ENCODE data around the gene CCBE1. TPM values are rescaled to one million over a fixed set of nuclear protein-coding genes. Genes with fewer than 3 reads are reported as not detected.

Gene CCBE1
- total and polyA plus RNA-seq, 12 donors: 4.8 to 56.8 (median 26.4) TPM

DNA sequence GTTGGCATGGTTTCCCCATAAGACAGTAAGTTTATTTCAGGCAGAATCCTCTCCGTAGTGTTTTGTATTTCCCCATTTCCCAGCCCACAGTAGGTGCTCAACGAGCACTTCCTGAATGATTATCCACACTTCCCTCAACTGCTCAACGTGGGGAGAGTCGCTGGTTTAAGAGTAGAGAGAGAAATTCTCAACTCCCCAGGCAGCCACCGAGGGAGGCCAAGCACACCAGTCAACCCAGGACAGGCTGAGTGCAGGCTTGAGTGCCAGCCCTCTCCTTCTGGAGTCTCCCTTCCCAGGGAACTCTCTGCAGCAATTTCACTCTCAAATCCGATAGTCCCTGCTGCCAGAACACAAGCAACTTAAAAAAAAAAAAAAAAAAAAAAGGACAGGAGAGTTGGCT, 246.2 kb downstream of the CCBE1 start:
- Histone ChIP-seq H3K4me1 (replicated peaks in 1 of 2) (no peaks in the 10 kb centered on the region), H3K9me3 (replicated peaks in 1 of 3) (no peaks in the 10 kb centered on the region), H3K4me3 (no peak overlapping the region), H3K36me3 (replicated peaks in 1 of 2) (no peaks in the 10 kb centered on the region), H3K27ac (no peak overlapping the region), H3K27me3 (no peaks in the 10 kb centered on the region)
- TF ChIP-seq POLR2A (IDR thresholded peaks at IDR 0.05) (no peak), CTCF (IDR thresholded peaks at IDR 0.05) (no peak)
- intact Hi-C loops (cut with DNase I): loop anchor here in 1 of 2 donors (10.0 kb wide), 1 partner anchor 374 kb away; no protein-coding TSS in a partner anchor
- peak in 1 of 7 donors; percentile 21 for DNase-seq
- WGBS, 4 donors: 60 to 81% (median 67%) methylated on average over 5 to 6 of the region's 6 CpGs

DNA sequence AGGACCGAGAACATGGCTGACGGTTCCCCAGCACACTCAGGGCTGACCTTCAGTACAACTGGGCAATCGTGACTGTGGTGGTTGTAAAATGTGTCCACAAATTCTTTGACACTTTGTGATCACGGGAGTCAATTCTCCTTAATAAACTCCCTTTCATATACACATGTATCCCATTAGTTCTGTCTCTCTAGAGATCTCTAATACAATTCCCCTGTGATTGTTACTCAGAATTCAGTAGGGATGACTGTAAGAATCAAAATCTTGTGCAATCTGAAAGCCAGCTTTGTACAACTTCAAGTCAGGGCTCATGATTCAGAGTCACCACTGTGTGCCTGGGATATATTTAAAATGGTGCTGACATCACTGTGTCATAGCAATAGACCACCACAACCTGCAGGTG, 248.7 kb downstream of the CCBE1 start:
- no peaks in the 10 kb centered on the region for H3K9me3 ChIP-seq (replicated peaks in 1 of 3)
- H3K27me3 ChIP-seq: no peaks in the 10 kb centered on the region
- no peaks in the 10 kb centered on the region for H3K4me1 ChIP-seq (replicated peaks in 1 of 2)
- intact Hi-C loops (cut with DNase I): no loop called here
- no peak for DNase-seq
- H3K4me3 ChIP-seq: no peak overlapping the region
- no peak for TF ChIP-seq CTCF (IDR thresholded peaks at IDR 0.05)
- no peak for TF ChIP-seq POLR2A (IDR thresholded peaks at IDR 0.05)
- H3K27ac ChIP-seq: no peak overlapping the region
- H3K36me3 ChIP-seq (replicated peaks in 1 of 2): no peaks in the 10 kb centered on the region
- 81 to 92% (median 85%) methylated on average over 4 of the region's 4 CpGs for WGBS, 4 donors

DNA sequence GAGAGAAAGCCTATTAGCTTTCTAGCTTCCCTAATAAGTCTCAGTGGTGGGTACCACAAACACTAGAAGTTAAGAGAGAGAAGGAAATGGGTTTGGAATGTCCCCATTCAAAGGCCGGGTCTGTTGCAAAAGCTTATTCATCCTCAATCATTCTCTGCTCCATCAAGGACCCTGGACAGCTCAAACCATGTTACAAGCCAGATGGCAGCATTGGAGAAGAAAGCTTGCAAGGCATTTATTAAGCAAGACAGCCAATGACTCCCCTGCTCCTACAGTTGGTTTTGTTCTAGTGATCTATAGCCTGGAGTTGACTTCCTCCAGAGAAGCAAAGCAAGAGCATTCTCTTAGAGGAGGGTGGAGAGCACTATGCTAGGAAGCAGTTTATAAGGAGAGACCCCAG, 251.2 kb downstream of the CCBE1 start:
- Histone ChIP-seq H3K36me3 (replicated peaks in 1 of 2) (no peaks in the 10 kb centered on the region), H3K27me3 (no peaks in the 10 kb centered on the region), H3K4me1 (replicated peaks in 1 of 2) (no peaks in the 10 kb centered on the region), H3K9me3 (replicated peaks in 1 of 3) (no peaks in the 10 kb centered on the region), H3K27ac (no peak overlapping the region), H3K4me3 (no peak overlapping the region)
- intact Hi-C loops (cut with DNase I): no loop called here
- WGBS, 4 donors: 31 to 53% (median 42%) methylated on average over 1 of the region's 1 CpG
- DNase-seq: no peak
- TF ChIP-seq POLR2A (IDR thresholded peaks at IDR 0.05) (no peak), CTCF (IDR thresholded peaks at IDR 0.05) (no peak)

GRCh38 chr18:59437851-59438569, 259.2 kb downstream of the CCBE1 start:
- no peak overlapping the region for H3K4me3 ChIP-seq
- H3K27me3 ChIP-seq: no peaks in the 10 kb centered on the region
- no peaks in the 10 kb centered on the region for H3K36me3 ChIP-seq (replicated peaks in 1 of 2)
- H3K27ac ChIP-seq: no peak overlapping the region
- TF ChIP-seq POLR2A (IDR thresholded peaks at IDR 0.05) (no peak), CTCF (IDR thresholded peaks at IDR 0.05) (no peak)
- no peaks in the 10 kb centered on the region for H3K4me1 ChIP-seq (replicated peaks in 1 of 2)
- DNase-seq: no peak
- H3K9me3 ChIP-seq (replicated peaks in 1 of 3): no peaks in the 10 kb centered on the region
- 78 to 89% (median 88%) methylated on average over 4 of the region's 4 CpGs for WGBS, 4 donors
- intact Hi-C loops (cut with DNase I): no loop called here

Measured in adrenal gland (tissue), 12 donors.